GM21786 (cell line): ENCODE results near the gene SZT2.
A peak's percentile ranks its signal among the peaks of the same experiment; 100 is the strongest.
"Not testable (repeated sequence)": the region's sequence is repeated elsewhere in the genome, so short reads cannot be mapped to it uniquely, and the experiment has no call there.

ENCODE experiments used
- ATAC-seq: cut with Tn5 transposase; IDR thresholded peaks from one replicate; pipeline ENCODE4 v1.9.1; 2021; ENCODE audit not compliant: unreplicated experiment

The SZT2 gene

DNA sequence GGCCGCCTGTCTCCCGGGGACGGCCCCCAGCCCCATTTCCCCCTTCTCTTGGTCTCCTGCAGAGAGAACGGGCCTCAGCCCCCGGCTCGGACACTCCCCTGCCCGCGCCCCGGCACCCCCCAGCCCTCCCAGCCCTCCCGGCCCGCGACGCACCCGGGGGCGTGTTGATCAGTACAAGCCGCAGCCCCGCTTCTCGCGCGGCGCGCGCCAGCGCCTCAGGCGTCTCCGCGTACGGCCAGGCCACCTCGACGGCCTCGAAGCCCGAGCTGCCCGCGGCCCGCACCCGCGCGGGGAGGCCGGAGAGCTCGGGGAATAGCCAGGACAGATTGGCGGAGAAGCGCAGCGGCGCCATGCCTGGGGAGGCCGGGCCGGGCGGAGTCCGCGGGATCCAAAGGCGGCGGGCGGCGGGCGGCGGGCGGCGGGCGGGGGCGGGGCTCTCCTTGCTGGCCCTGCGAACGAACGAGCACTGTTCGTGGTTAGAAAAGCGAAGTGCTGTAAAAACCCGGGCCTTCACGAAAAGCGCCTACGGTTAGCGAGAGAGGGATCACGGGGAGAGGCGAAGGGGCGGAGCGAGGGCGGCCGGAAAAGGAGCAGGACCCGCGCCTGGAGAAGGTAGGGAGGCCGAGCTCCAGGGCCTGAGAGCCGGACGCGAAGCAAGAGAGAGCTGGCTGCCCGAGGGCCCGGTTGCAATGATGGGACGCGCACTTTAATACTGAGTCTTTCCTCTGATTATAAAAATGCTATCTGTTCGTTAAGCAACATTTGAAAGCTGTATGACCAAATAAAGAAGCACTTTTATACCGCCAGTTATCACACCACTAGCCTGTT is 64.0 kb downstream of the SZT2 start, which contains the start of gene HYI:
TSS of gene HYI (minus strand) at position 490 of the 828 bp plus-strand sequence. CDS start at position 352, 138 bp downstream.
- ATAC-seq = no peak

DNA sequence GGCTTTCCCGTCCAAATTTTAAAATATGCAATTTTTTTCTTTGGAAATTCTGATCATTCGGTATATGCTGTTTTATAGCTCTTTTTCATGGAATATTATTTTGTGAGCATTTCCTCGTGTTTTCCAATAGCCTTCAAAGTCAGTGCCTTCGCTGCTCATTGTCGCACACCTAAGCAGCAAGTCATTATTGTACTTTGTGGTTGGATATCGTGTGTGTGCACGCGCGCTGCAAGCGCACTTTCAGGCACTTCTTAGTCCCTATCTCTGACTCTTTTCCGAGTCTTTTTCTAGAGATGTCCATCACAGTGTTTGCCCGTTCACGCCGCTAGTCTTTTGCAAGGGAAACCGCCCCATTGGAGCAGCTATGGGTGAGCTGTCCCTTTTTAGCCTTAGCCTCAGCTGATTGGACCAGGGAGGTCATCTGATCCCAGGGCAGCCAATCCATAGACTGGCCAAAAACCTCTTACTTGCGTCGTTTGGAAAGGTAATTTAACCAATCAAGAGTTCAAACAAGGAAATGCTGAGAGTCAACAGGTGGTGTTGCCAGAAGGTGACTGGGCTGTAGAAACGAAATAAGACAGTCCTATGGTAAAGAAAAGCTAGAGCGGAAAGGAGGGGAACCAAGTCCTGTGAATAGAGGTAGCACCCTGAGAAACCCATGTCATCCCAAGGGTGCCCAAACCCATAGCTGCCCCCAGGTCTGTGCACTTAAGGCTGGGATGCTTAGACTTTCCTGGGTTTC is 64.7 kb downstream of the SZT2 start:
- peak; percentile 67 for ATAC-seq

DNA sequence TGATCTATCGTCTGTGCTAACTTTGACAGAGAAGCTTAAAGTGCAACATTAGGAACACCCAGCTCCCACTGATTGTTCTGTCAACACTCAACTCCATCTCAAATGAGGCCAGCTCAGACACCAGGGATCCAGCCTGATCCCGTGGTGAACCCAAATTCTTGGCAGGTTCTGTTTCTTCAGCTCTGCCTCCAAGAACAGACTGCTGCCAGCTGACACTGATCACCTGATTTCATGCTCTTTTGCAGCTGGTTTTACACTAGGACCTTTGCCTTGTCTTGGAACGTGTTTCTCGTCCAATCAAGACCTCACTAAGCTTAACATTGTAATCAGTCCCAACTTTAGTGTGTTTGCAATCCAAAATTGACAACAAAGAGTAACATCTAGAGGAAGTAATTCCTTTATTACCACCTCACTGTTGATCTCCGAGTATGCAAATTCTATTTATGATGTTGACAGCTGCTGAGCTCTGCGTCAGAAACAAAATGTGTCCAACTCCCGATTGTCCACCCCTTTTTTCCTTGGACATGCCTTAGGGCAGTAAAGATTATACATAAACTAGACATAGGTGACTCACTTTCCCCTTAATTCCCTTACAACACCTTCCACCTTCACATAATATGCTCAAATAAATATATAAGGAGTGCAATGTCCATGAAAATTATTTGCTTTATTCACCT is 65.7 kb downstream of the SZT2 start:
- no peak for ATAC-seq

DNA sequence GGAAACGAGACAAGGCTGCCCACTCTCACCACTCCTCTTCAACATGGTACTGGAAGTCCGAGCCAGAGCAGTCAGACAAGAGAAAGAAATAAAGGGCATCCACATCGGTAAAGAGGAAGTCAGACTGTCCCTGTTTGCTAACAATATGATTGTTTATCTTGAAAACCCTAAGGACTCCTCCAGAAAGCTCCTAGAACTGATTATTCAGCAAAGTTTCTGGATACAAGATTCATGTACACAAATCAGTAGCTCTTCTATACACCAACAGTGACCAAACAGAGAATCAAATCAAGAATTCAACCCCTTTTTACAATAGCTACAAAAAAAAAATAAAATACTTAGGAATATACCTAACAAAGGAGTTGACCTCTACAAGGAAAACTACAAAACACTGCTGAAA is 68.7 kb downstream of the SZT2 start:
- not testable (repeated sequence) for ATAC-seq

DNA sequence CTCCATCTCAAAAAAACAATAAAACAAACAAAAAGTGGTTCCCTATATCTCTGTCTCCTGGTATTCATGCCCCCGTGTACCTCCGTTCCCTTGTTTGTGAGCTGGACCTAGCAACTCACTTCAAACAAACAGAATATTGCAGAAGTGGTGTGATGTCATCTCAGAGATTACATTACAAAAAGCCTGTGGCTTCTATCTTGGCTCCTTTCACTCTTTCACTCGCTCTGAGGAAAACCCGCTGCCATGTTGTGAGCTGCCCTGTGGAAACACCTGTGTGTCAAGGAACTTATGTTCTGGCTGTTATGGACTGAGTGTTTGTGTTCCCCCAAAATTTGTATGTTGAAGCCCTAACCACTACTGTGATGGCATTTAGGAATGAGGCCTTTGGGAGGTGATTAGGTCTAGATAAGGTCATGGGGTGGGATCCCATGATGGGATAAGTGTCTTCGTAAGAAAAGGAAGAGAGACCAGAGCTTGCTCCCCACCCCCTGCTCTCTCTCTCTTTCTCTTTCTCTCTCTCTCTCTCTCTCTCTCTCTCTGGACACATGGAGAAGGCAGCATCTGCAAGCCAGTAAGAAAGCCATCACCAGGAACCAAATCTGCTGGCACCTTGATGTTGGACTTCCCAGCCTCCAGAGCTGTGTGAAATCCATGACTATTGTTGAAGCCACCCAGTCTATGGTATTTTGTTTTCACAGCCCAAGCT is 71.4 kb downstream of the SZT2 start:
- no peak for ATAC-seq

DNA sequence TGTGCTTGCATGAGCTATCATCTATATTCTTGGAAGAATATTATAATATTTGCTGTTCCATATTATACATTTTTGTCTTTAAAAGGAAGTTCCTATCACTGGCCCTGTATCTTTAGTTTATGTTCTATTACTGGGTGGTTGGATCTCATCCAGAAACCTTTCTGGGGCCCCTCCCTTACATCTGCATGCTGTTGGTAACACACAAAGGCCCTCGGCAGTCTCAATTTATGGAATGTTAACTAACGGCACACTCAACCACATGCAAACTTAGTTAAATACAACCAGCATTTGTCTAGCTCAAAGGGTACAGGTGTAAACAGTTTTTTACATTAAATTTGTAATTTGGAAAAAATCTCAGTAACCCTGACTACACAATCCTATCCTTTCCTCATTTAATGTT is 73.8 kb downstream of the SZT2 start:
- ATAC-seq = no peak

DNA sequence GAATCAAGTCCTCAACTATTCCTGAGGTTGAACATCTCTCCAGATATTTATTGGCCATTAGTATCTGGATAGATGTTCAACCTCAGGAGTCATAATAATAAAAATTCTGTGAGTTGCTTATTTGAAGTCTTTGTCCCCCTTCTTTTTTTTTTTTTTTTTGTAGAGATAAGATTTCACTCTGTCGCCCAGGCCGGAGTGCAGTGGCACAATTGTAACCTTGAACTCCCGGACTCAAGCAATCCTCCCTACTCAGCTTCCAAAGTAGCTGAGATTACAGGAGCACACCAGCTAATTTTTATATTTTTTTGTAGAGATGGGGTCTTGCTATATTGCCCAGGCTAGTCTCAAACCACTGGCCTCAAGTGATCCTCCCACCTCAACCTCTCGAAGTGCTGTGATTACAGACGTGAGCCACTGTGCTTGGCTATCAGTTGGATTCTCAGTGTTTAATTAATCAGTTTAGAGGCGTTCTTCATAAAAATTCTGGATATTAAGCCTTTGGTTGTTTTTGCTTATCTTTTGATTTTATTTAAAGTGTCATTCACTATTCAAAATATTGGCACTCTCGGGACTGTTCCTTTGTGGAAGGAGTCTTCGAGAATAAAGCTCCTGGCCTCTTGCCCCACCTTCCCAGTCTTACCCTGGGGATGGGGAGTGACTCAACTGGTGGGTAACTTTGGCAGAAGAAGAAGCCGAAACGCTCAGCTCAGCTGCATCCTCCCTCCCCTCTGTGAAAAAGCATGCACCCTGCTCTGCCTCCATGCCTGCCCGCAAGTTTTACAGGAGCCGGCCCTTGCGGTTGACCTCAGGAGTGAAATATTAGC is 75.2 kb downstream of the SZT2 start:
- ATAC-seq = no peak

DNA sequence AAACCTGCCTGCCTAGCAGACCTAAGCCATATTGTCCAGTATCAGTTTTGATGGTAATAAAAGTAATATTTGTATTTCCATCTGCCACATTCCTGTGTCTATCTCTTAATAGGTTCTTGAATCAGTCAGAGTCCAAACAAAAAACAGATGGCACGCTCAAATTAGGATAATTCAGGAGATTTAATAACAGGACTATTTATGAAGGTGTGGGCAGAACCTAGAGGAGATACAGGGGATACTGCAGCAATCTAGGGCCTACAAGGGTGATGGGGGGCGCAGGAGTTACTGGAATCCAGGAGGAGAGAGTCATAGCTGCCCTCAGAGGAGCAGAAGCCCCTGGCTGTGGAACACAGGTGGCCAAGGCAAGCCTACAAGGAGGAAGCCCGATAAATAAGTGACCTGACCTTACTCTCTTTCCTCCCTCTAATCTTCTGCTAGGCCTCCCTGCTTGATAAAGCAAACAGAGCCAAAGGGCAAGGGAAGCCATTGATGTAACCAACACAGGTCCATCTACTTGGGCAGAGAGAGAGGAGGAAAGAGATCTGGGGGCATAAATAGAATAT is 75.9 kb downstream of the SZT2 start:
- no peak for ATAC-seq

DNA sequence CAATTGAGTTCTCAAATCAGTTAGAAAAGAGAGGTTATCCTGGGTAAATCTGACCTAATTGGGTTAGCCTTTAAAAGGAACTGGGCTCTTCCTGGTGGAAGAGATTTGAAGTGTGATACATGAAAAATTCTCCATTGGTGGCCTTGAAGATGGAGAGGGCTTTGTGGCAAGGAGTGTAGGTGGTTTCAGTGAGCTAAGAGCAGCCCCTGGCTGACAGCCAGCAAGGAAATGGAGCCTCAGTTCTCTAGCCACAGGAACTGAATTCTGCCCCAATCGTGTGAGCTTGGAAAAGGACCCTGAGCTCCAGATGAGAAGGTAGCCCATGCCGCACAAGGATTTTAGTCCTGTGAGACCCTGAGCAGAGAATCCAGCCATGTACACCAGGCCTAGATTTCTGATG is 76.7 kb downstream of the SZT2 start:
- no peak for ATAC-seq

DNA sequence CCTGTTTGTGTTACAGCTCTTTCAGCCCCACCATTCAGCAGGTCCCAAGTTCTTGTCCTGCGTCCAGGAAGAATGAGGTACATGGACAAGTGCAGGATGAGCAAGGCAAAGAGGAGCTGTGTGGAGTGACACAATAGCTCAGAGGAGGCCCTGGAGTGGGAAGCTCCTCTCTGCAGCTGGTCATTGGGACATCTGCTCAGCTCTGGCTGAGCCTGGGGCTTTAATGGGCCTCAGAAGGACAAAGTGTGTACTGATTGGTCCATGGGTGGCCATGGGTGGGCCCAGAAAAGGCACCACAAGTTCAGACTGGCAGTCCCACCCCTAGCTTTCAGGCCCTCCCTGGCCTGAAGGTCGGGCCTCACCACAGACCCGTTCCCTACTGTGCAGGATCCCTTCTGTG is 78.7 kb downstream of the SZT2 start:
- no peak for ATAC-seq

DNA sequence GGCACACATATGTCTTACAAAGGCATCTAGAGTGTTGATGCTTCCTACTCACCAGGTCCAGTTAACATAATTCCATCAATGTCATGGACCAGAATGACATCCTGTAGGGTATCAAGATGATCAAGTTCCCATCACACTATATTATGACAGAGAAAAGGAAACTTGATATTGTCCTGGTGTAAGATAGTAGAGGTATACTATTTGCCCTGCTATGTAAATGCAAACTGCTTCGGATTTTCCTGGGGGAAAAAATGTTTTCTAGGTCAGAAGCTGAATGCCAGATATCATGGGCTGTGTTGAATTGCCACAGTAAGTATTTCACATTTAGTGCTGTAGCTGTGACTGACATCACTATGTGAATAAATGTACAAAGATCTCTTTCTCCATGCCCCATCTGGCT is 80.2 kb downstream of the SZT2 start:
- ATAC-seq = no peak

DNA sequence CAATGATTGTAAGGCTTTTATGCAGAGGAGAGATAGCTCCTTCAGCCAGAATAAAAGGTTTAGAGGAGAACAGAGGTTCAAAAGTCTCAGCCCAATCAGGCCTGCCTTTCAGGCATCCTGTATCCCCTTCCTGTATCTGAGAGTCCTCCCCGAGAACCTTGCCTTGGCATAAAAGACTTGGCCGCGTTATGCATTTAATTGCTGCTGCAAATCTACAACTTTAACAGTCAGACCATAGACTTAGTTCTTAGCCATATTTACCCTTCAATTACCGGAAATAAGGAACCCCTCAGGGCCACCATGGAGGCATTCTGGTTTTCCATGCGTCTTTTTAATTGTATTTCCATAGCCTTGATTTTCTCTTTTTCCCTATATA is 82.4 kb downstream of the SZT2 start:
- ATAC-seq = no peak

DNA sequence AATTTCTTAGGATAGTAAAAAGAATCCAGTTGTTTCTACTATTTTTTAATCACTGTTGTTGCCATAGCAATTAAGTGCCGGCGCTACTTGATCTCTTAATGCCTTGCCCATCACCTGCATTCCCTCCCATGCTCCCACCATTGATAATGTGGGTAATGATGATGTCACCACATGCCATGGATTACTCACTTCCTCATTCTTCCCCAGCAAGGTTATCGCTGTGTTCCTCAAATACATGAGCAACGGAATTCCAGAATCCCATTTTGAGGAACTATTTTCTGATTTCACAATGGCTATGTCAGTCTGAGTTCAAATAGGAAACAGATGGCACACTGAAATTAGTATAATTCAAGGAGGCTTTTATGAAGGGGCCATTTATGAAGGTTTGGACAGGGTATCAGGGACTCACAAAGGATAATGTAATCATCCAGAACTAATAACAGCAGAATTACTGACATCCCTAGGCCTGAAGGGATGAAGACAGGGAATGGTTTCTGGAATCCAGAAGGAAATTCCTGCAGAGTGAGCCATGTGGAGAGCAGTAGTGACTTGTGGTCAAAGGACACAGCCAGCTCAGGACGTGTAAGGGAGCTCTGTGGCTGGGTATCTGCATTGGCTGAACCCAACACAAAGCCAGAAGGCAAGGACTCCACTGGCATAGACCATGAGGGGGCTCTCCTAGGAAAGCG is 82.9 kb downstream of the SZT2 start:
- ATAC-seq = not testable (repeated sequence)

DNA sequence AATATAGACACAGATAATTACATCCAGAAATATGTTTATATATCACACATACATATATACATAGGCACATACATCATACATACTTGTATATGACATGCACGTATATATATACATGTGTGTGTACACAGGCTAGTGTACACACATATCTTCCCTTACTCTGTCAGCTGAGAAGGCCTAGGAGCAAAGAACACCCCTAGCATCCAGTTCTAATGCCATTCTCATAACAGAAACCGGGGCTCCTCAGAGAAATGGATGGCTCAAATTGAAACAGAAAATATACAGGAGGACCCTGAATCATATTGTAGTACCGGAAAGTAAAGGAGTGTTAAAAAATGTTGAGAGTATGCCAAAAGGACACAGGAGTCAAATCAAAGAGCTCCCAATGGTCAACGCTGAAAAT is 83.8 kb downstream of the SZT2 start:
- ATAC-seq = no peak

DNA sequence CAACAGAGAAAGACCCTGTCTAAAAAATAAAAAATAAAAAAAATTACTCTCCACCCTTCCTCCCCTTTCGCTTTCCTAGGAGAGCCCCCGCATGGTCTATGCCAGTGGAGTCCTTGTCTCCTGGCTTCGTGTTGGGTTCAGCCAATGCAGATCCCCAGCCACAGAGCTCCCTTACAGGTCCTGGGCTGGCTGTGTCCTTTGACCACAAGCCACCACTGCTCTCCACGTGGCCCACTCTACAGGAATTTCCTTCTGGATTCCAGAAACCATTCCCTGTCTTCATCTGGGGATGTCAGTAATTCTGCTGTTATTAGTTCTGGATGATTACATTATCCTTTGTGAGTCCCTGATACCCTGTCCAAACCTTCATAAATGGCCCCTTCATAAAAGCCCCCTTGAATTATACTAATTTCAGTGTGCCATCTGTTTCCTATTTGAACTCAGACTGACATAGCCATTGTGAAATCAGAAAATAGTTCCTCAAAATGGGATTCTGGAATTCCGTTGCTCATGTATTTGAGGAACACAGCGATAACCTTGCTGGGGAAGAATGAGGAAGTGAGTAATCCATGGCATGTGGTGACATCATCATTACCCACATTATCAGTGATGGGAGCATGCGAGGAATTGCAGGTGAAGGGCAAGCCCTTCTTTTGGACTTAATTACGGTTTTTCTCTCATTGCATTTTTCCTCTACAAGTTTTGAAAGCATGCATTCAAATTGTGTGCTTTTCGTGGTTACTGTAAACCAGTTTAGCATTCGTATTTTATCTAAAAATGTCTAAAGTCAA is 86.1 kb downstream of the SZT2 start:
- not testable (repeated sequence) for ATAC-seq

DNA sequence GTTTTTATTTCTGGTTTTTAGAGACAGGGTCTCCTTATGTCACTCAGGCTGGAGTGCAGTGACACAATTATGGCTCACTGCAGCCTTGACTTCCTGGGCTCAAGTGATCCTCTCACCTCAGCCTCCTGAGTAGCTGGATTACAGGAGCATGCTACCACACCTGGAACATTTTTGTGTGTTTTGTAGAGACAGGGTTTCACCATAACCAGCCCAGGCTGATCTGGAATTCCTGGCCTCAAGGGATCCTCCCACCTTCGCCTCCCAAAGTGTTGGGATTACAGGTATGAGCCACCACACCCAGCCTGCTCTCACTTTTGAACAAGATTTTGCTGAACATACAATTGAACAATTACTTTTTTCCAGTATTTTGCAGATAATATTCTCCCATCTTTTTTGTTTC is 88.0 kb downstream of the SZT2 start:
- ATAC-seq = no peak

DNA sequence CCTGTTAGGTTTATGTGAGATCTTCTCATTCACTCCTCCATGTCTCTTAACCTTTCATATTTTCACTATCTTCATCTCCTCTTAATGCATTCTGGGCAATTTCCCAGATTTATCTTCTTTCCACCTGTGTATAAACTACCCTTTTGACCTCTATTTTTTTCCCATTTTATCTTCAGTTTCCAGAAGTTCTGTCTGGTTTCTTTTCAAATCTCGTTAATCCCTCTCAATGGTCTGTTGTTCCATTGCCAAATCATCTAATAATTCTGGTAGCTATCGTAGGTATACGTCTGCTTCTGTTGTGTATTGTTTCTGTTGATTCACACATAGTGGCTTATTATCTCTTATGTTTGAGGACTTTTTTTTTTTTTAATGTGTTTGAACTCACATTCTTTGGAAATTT is 89.7 kb downstream of the SZT2 start:
- ATAC-seq = no peak

DNA sequence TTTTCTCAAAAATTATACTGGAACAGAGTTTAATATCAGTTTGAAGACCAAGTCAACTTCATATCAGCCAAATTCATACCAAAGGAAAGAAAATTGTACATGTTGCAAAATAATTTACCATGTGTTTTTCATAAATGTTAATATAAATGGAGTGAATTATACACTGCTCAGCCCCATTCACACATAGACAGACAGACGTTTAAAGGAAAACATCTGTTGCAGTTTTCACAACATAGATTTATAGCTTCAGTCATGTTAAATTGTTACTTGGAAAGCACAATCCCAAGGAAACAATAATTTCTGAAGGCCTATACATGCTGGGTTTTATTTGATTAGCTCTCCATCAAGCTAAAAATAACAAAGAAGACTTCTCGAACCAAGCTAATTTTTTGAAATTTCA is 91.8 kb downstream of the SZT2 start:
- no peak for ATAC-seq

DNA sequence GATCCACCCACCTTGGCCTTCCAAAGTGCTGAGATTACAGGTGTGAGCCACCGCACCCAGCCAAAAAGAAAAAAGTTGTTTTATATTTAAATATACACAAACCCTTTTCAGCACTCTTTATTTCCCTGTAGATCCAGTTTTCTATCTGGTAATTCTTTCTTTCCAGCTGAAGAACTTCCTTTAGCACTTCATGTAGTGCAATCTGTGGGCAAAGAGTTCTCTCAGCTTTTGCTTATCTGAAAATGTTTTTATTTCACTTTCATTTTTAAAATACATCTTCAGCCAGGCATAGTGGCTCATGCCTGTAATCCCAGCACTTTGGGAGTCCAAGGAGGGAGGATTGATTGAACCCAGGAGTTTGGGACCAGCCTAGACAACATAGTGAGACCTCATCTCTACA is 92.5 kb downstream of the SZT2 start:
- ATAC-seq = no peak
